PC-9 (cell line): Measurements from ENCODE around the gene BCL2L12.

Source experiments
- CTCF ChIP-seq: fragments of 200-600 bp; sonication (generic); conservative IDR thresholded peaks from 2 replicates; pipeline ENCODE4 v1.6.1; 2017; ENCODE audit warnings: mixed run types, antibody characterized with exemption, mild to moderate bottlenecking, moderate library complexity
- EZH2 ChIP-seq: fragments of 200-600 bp; sonication (generic); IDR thresholded peaks from 2 replicates; pipeline ENCODE4 v1.8.0; 2017; ENCODE audit warnings: antibody characterized with exemption, low read depth

- TF ChIP-seq CTCF, result no peak
- TF ChIP-seq EZH2, result no peak
These were observed 26.2 kb upstream of the BCL2L12 start for GRCh38 chr19:49639401-49640112.
